ENCODE measurements around the gene CERT1. TPM values are rescaled to one million over a fixed set of nuclear protein-coding genes. Genes with fewer than 3 reads are reported as not detected.
A peak's percentile ranks its signal among the peaks of the same experiment; 100 is the strongest.
"Not testable (repeated sequence)": the region's sequence is repeated elsewhere in the genome, so short reads cannot be mapped to it uniquely, and the experiment has no call there.

Gene CERT1, protein sequence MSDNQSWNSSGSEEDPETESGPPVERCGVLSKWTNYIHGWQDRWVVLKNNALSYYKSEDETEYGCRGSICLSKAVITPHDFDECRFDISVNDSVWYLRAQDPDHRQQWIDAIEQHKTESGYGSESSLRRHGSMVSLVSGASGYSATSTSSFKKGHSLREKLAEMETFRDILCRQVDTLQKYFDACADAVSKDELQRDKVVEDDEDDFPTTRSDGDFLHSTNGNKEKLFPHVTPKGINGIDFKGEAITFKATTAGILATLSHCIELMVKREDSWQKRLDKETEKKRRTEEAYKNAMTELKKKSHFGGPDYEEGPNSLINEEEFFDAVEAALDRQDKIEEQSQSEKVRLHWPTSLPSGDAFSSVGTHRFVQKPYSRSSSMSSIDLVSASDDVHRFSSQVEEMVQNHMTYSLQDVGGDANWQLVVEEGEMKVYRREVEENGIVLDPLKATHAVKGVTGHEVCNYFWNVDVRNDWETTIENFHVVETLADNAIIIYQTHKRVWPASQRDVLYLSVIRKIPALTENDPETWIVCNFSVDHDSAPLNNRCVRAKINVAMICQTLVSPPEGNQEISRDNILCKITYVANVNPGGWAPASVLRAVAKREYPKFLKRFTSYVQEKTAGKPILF
- 10 to 100 TPM; 27.8 to 29.0 TPM for total RNA-seq

DNA sequence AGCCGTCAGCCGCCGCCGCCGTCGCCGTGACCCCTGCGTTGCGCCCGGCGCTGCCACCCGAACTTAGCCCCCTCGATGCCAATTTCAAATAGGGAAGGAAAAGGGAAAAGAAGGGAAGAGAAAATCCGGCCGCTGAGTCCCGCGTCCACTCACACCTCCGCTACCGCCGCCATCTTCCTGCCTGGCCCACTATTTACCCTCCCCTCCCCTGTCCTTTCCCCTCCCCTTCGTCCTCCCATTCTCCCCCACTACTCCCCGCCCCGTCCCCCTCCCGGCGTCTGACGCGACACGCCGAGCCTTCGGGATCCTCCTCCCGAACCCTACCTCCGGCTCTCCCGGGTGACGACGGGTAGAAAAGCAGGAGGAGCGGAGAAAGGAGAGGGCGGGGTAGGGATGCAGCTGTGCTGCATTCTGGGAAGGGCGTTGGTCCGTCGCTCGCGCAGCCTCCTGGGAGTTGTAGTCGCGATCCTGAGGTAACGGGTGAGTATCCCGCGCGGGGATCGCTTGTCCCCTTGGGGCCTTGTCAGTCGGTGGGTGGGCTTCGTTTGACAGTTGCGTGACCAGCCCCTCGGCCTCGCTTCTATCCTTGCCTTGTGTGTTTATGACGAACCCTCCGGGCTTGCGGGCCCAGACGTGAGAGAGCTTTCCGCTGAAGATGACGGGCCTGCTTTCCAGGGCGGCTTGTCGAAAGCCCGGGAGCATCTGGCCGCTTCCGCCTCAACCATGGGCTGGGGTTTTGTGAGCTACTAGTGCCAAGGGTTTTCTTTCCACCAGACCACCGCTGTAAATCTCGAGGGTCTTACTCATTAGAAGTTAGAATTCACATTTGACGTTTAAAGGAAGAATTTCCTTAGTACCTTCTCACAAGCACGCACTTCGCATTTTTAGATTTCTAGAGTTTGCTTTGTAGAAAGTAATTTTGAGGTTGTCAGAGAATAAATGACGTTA, at the start of gene CERT1, which contains the start of gene POLK:
CERT1 (minus strand) TSS at position 195 of the 948 bp plus-strand sequence. CDS start 422 bp downstream, outside the sequence.
POLK (plus strand) TSS at position 457 of the 948 bp plus-strand sequence.
- Mint-ChIP-seq H3K4me1 (peaks cover 45% of the 10 kb centered on the region), H3K9me3 (peaks cover 7% of the 10 kb centered on the region), H3K4me3 (peak within 1 kb of the TSS; percentile 97), H3K27ac (peak within 1 kb of the TSS; percentile 89), H3K36me3 (ENCODE audit: low read depth) (peaks cover 24% of the 10 kb centered on the region), H3K27me3 (no peaks in the 10 kb centered on the region)
- ChIA-PET CTCF (interaction anchor here (0.7 to 1.5 kb wide), 4 partner anchors 9 to 534 kb away, joined by 3 to 4 read pairs (median 3); no protein-coding TSS in a partner anchor), POLR2A (interaction anchor here (0.7 kb wide), 1 partner anchor 137 kb away, joined by 4 read pairs; no protein-coding TSS in a partner anchor)
- peak; percentile 98 for DNase-seq

DNA sequence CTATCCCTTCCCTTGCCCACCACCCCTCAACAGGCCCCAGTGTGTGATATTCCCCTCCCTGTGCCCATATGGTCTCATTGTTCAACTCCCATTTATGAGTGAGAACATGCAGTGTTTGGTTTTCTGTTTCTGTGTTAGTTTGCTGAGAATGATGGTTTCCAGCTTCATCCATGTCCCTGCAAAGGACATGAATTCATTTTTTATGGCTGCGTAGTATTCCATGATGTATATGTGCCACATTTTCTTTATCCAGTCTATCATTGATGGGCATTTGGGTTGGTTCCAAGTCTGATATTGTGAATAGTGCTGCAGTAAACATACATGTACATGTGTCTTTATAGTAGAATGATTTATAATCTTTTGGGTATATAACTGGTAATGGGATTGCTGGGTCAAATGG, 49.2 kb upstream of the CERT1 start:
- peaks cover 39% of the 10 kb centered on the region for H3K9me3 Mint-ChIP-seq
- H3K27me3 Mint-ChIP-seq, DNase-seq, H3K4me1 Mint-ChIP-seq, POLR2A ChIA-PET, CTCF ChIA-PET, H3K4me3 Mint-ChIP-seq: not testable (repeated sequence)
- peaks cover 80% of the 10 kb centered on the region for H3K36me3 Mint-ChIP-seq (ENCODE audit: low read depth)
- H3K27ac Mint-ChIP-seq, result peak overlapping the region; percentile 9

DNA sequence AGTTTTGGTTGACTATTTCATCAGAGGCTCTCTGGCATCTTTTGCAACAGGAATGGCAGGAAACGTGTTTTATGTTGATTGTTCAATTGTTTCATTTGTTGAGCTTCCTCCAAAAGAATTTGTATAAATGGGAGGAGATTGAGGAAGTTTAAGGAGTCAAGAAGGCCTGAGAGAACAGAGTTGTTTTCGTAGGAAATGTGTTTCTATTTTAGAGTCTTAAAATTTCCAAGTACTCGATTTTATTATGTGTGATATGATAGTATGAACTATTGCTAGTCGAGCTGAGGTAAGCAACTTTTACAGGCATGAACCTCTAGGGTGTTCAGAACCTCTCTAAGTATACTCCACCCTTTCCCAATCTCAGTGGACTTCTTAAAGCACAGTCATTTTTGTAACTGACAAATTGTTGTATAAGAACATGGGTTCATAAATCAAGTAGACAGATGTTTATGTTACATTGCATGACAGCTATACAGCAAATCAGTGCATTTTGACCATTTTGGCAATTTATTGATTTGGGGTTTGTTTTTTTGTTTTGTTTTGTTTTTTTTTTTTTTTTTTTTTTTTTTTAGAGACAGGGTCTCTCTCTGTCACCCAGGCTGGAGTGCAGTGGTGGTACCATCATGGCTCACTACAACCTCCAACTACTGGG, 47.7 kb upstream of the CERT1 start:
- Mint-ChIP-seq H3K4me3 (no peak overlapping the region), H3K27me3 (no peaks in the 10 kb centered on the region), H3K4me1 (peaks cover 1% of the 10 kb centered on the region), H3K36me3 (ENCODE audit: low read depth) (peaks cover 76% of the 10 kb centered on the region), H3K27ac (no peak overlapping the region), H3K9me3 (peaks cover 30% of the 10 kb centered on the region)
- no peak for DNase-seq
- ChIA-PET POLR2A (no interaction called here), CTCF (interaction anchor here (1.0 kb wide), 1 partner anchor 15 kb away, joined by 3 read pairs; no protein-coding TSS in a partner anchor)

DNA sequence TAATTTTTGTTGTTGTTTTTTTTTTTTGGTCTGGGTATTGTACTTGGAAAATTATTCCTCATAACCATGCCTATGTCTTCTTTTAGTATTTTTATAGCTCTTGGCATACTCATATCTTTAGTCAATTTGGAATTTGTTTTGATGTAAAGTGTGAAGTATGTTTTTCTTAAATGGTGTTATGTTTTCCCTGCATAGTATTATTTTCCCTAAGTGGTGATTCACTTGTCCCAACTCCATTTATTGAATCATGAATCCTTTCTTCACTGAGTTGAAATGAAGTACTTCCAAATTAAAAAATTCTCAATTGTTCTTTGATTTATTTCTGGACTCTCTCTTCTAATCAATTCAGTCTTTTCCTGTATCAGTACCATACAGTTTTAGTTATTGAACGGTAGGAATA, 46.8 kb upstream of the CERT1 start:
- ChIA-PET CTCF (interaction anchor here (0.6 kb wide), 1 partner anchor 846 kb away, joined by 4 read pairs; no protein-coding TSS in a partner anchor), POLR2A (no interaction called here)
- Mint-ChIP-seq H3K4me3 (no peak overlapping the region), H3K27ac (no peak overlapping the region), H3K9me3 (peaks cover 22% of the 10 kb centered on the region), H3K36me3 (ENCODE audit: low read depth) (peaks cover 74% of the 10 kb centered on the region), H3K27me3 (no peaks in the 10 kb centered on the region), H3K4me1 (peaks cover 1% of the 10 kb centered on the region)
- no peak for DNase-seq

DNA sequence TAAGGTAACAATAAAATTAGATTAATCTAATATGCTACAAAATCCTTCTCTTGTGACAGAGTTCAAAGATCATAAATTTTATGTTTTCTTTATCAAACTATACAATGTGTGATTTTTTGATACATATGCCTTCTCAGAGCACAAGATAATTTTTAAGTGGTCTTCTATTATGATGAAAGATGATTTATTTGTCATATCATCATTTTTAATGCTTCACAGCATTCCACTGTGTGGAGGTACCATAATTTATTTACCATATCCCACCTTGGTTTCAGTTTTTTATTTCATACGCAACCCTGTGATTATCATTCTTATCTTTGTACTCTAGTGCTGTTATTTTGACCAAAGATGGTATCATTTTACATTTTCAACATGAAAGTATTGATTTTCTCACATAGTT, 41.9 kb upstream of the CERT1 start:
- ChIA-PET POLR2A (no interaction called here), CTCF (no interaction called here)
- Mint-ChIP-seq H3K36me3 (ENCODE audit: low read depth) (peaks cover 60% of the 10 kb centered on the region), H3K4me1 (peaks cover 1% of the 10 kb centered on the region), H3K27ac (no peak overlapping the region), H3K27me3 (no peaks in the 10 kb centered on the region), H3K9me3 (no peaks in the 10 kb centered on the region), H3K4me3 (no peak overlapping the region)
- DNase-seq, result no peak

DNA sequence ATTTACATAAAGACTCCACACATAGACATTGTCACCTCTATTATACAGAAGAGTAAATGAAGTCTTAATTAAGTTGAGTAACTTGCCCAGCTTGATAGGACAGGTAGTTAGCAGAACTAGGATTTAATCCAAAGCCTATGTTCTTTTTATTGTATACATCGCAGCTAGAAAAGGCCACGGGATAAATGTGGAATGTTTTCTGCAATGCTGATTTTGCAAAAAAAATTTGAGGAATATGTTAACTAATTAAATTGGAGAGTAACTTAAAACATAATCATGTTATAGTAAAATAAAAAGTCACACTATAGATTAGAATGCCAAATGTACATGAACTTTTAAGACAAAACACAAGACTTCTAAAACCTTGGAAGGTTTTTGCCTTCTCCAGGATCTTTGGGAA, 41.3 kb upstream of the CERT1 start:
- Mint-ChIP-seq H3K4me1 (peaks cover 1% of the 10 kb centered on the region), H3K4me3 (no peak overlapping the region), H3K9me3 (no peaks in the 10 kb centered on the region), H3K27me3 (no peaks in the 10 kb centered on the region), H3K36me3 (ENCODE audit: low read depth) (peaks cover 55% of the 10 kb centered on the region), H3K27ac (no peak overlapping the region)
- POLR2A ChIA-PET, result no interaction called here
- CTCF ChIA-PET, result interaction anchor here (1.1 kb wide), 1 partner anchor 10 kb away, joined by 3 read pairs; no protein-coding TSS in a partner anchor
- no peak for DNase-seq

DNA sequence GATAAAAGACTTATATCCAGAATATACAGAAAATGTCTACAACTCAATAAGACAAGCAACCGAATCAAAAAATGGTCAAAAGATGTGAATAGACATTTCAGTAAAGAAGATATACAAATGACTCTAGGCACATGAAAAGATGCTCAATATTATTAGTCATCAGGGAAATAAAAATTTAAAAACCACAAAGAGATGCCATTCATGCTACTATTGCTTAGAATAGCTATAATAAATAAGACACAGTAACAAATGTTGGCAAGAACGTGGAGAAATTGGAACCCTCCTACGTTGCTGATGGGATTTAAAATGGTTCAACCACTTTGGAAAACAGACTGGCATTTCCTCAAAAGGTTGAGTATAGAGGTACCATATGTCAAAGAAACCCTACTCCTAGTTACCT, 40.0 kb upstream of the CERT1 start:
- POLR2A ChIA-PET, result no interaction called here
- Mint-ChIP-seq H3K9me3 (no peaks in the 10 kb centered on the region), H3K27me3 (no peaks in the 10 kb centered on the region), H3K36me3 (ENCODE audit: low read depth) (peaks cover 45% of the 10 kb centered on the region), H3K4me1 (peaks cover 1% of the 10 kb centered on the region), H3K4me3 (no peak overlapping the region), H3K27ac (no peak overlapping the region)
- DNase-seq, result no peak
- CTCF ChIA-PET, result interaction anchor here (0.7 kb wide), 1 partner anchor 30 kb away, joined by 3 read pairs; no protein-coding TSS in a partner anchor

DNA sequence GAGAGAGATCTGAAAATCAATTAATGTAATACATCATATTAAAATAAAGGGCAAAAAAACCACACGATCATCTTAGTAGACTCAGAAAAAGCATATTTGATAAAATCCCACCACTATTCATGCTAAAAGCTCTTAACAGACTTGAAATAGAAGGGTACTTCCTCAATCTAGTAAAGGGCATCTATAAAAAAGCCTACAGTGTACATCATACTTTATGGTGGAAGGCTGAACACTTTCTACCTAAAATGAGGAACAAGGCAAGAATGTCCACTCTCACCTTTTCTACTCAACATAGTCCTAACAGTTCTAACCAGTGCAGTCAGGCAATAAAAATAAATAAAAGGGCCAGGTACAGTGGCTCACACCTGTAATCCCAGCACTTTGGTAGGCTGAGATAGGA, 39.2 kb upstream of the CERT1 start:
- Mint-ChIP-seq H3K36me3 (ENCODE audit: low read depth) (peaks cover 40% of the 10 kb centered on the region), H3K4me1 (no peaks in the 10 kb centered on the region), H3K4me3 (no peak overlapping the region), H3K9me3 (no peaks in the 10 kb centered on the region), H3K27me3 (no peaks in the 10 kb centered on the region), H3K27ac (no peak overlapping the region)
- ChIA-PET CTCF (no interaction called here), POLR2A (no interaction called here)
- no peak for DNase-seq

DNA sequence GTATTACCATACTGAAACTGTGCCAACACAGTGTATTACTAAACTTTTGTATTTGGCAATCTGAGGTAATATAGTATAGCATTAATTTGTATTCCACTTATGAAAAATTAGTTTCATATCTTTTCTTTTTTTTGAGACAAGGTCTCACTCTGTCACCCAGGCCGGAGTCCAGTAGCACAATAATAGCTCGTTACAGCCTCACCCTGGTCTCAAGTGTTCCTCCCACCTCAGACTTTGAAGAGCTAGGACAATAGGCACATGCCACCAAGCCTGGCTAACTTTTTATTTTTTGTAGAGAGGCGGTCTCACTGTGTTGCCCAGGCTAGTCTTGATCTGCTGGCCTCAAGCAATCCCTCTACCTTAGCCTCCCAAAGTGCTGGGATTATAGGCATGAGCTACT, 36.4 kb upstream of the CERT1 start:
- peak overlapping the region; percentile 31 for H3K27ac Mint-ChIP-seq
- DNase-seq, result no peak
- H3K9me3 Mint-ChIP-seq, result peaks cover 2% of the 10 kb centered on the region
- H3K27me3 Mint-ChIP-seq, result no peaks in the 10 kb centered on the region
- POLR2A ChIA-PET, result no interaction called here
- CTCF ChIA-PET, result no interaction called here
- no peak overlapping the region for H3K4me3 Mint-ChIP-seq
- peaks cover 27% of the 10 kb centered on the region for H3K36me3 Mint-ChIP-seq (ENCODE audit: low read depth)
- no peaks in the 10 kb centered on the region for H3K4me1 Mint-ChIP-seq

DNA sequence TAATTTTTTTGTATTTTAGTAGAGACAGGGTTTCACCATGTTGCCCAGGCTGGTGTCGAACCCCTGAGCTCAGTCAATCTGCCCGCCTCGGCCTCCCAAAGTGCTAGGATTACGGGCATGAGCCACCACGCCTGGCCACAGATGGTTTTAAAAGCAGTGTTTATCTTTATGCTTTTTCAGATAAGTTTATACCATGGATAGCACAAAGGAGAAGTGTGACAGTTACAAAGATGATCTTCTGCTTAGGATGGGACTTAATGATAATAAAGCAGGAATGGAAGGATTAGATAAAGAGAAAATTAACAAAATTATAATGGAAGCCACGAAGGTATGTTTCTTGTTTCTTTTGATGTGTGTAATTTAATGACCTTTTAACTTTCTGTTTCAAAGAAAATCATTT, 35.4 kb upstream of the CERT1 start:
- peaks cover 2% of the 10 kb centered on the region for H3K9me3 Mint-ChIP-seq
- H3K27me3 Mint-ChIP-seq, result no peaks in the 10 kb centered on the region
- H3K27ac Mint-ChIP-seq, result no peak overlapping the region
- no peak overlapping the region for H3K4me3 Mint-ChIP-seq
- ChIA-PET POLR2A (no interaction called here), CTCF (no interaction called here)
- peaks cover 22% of the 10 kb centered on the region for H3K36me3 Mint-ChIP-seq (ENCODE audit: low read depth)
- peaks cover 1% of the 10 kb centered on the region for H3K4me1 Mint-ChIP-seq
- no peak for DNase-seq

DNA sequence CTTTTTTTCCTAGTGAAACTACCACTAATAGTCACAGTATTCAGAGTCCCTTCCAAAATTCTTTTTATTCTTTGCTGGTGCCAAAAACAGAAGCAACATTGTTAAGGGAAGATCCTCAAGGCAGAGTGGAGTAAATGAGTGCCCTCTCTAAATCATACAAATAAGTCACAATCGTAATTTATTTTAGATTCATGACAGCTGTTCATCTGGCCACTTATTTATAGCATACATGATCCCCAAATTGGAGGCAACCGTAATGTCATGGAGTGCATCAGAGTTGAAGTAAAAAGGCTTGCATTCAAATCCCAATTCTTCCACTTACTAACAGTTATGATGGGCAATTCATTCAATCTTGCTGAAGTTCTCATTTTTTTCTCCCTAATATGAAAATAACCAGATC, 33.7 kb upstream of the CERT1 start:
- Mint-ChIP-seq H3K36me3 (ENCODE audit: low read depth) (peaks cover 23% of the 10 kb centered on the region), H3K27me3 (no peaks in the 10 kb centered on the region), H3K4me1 (peaks cover 1% of the 10 kb centered on the region), H3K4me3 (no peak overlapping the region), H3K9me3 (peaks cover 2% of the 10 kb centered on the region), H3K27ac (no peak overlapping the region)
- ChIA-PET POLR2A (no interaction called here), CTCF (interaction anchor here (0.6 kb wide), 1 partner anchor 540 kb away, joined by 3 read pairs; no protein-coding TSS in a partner anchor)
- no peak for DNase-seq

DNA sequence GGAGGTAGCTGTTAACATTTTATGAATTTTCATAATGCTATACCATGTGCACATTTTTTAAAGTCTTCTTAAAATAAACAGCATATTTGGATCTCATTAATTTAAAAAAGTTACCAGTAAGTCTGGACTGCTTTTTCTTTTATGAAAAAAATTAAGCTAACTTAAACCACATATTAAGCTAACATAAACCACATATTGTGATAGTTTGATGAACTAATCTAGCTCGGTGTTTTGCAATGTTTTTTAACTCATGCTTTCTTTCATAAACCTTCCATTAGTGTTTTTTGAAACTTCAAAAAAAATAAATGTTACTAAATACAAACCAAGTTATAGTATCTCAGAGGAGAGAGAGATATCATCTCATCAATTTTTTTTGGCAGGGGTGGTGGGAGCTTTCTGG, 26.8 kb upstream of the CERT1 start:
- no peak for DNase-seq
- H3K9me3 Mint-ChIP-seq, result peaks cover 16% of the 10 kb centered on the region
- H3K4me3 Mint-ChIP-seq, result no peak overlapping the region
- peaks cover 9% of the 10 kb centered on the region for H3K4me1 Mint-ChIP-seq
- POLR2A ChIA-PET, result no interaction called here
- H3K36me3 Mint-ChIP-seq (ENCODE audit: low read depth), result peaks cover 35% of the 10 kb centered on the region
- peak overlapping the region; percentile 25 for H3K27ac Mint-ChIP-seq
- H3K27me3 Mint-ChIP-seq, result no peaks in the 10 kb centered on the region
- CTCF ChIA-PET, result interaction anchor here (1.1 kb wide), 1 partner anchor 14 kb away, joined by 5 read pairs; no protein-coding TSS in a partner anchor
